Endothelial cell of umbilical vein (primary cell): Measurements from ENCODE around the gene ANKMY1. TPM values are rescaled to one million over a fixed set of nuclear protein-coding genes. Genes with fewer than 3 reads are reported as not detected.

Experiments used
- BruUV-seq: library from RNA; stranded (reverse); fragments of 400-500 nt; replicated peaks from 2 replicates; lab custom pipeline; 2021; lab: Mats Ljungman, UMichigan
- CTCF ChIA-PET: fragments of 300-600, 350-600 bp; sonication (Branson Sonifier 250); formaldehyde crosslinking; loops from one replicate; lab custom pipeline; 2021; ENCODE audit warnings: antibody characterized with exemption, inconsistent platforms; lab: Charles Lee
- POLR2A ChIA-PET: fragments of 300-600, 350-600 bp; sonication (Branson Sonifier 250); formaldehyde crosslinking; loops from one replicate; lab custom pipeline; 2021; ENCODE audit warnings: antibody characterized with exemption, inconsistent platforms; lab: Charles Lee
- DNase-seq: peaks from one replicate; pipeline ENCODE4 v3.0.0-alpha.2; 2011; ENCODE audit warnings: low read depth, low spot score
- FAIRE-seq: peaks from 2 replicates; lab custom pipeline; 2011; peaks lifted over from hg19 to GRCh38; lab: Jason Lieb, UNC
- H2AFZ ChIP-seq: 2 replicates; pipeline ENCODE4 v1.6.0; 2012; ENCODE audit warnings: low read depth, low read length, control low read depth, inconsistent platforms
- H3K27ac ChIP-seq: 2 replicates; pipeline ENCODE4 v1.5.1; 2011; ENCODE audit warnings: low read depth, mild to moderate bottlenecking, control low read depth, low read length, moderate library complexity; ENCODE audit not compliant: insufficient read depth
- H3K27me3 ChIP-seq, 2 experiments: 2 replicates each; pipeline versions ENCODE4 v1.6.0 to v1.6.1; 2011; ENCODE audit warnings: low read length in 2 of 2, mixed read lengths in 1 of 2; ENCODE audit not compliant: control insufficient read depth in 2 of 2, insufficient read depth in 2 of 2
- H3K36me3 ChIP-seq, 2 experiments: 2 replicates in 1 of 2; 3 replicates in 1 of 2; pipeline ENCODE4 v1.5.1; 2011; ENCODE audit warnings: low read length in 2 of 2, mild to moderate bottlenecking in 1 of 2, moderate library complexity in 1 of 2; ENCODE audit not compliant: control insufficient read depth in 2 of 2, insufficient read depth in 2 of 2; ENCODE audit errors: extremely low read depth in 1 of 2
- H3K4me1 ChIP-seq: 3 replicates; pipeline ENCODE4 v1.5.1; 2011; ENCODE audit warnings: mild to moderate bottlenecking, low read length; ENCODE audit not compliant: control insufficient read depth, insufficient read depth; ENCODE audit errors: extremely low read depth
- H3K4me2 ChIP-seq: 2 replicates; pipeline ENCODE4 v1.6.1; 2011; ENCODE audit warnings: low read length, control low read depth, mixed read lengths; ENCODE audit not compliant: insufficient read depth
- H3K4me3 ChIP-seq, 3 experiments: fragments of 200-600 bp in 1 of 3; sonication (generic), shearing (Covaris generic) in 1 of 3; replicated peaks in 1 of 3; 2 replicates each; pipeline ENCODE4 v1.5.1; 2011 to 2016; ENCODE audit warnings: control low read depth in 3 of 3, low read length in 3 of 3, mild to moderate bottlenecking in 2 of 3, inconsistent platforms in 1 of 3, low read depth in 1 of 3, moderate library complexity in 1 of 3; ENCODE audit not compliant: insufficient read depth in 1 of 3
- H3K79me2 ChIP-seq: 2 replicates; pipeline ENCODE4 v1.6.0; 2012; ENCODE audit warnings: low read length, inconsistent platforms; ENCODE audit not compliant: control insufficient read depth, insufficient read depth
- H3K9ac ChIP-seq: replicated peaks from 2 replicates; pipeline ENCODE3; 2011; ENCODE audit warnings: low read length, control low read depth; ENCODE audit not compliant: insufficient read depth; ENCODE audit errors: extremely low read depth
- H3K9me1 ChIP-seq: replicated peaks from 3 replicates; pipeline ENCODE4 v1.6.0; 2011; ENCODE audit warnings: mild to moderate bottlenecking, low read length; ENCODE audit not compliant: control insufficient read depth, insufficient read depth; ENCODE audit errors: extremely low read depth
- H3K9me3 ChIP-seq: replicated peaks from 2 replicates; pipeline ENCODE4 v1.5.1; 2012; ENCODE audit warnings: low read length, inconsistent platforms; ENCODE audit not compliant: control insufficient read depth, insufficient read depth
- H4K20me1 ChIP-seq: replicated peaks from 2 replicates; pipeline ENCODE3; 2011; ENCODE audit warnings: mild to moderate bottlenecking, low read length; ENCODE audit not compliant: control insufficient read depth, insufficient read depth; ENCODE audit errors: extremely low read depth
- CTCF ChIP-seq, 2 donors: IDR thresholded peaks; 1 replicate in 1 of 2; 2 replicates in 1 of 2; pipeline ENCODE4 v1.5.1; 2011; ENCODE audit warnings: low read length in 2 of 2, mild to moderate bottlenecking in 2 of 2, moderate library complexity in 2 of 2, control low read depth in 1 of 2, inconsistent platforms in 1 of 2, low read depth in 1 of 2; ENCODE audit not compliant: insufficient read depth in 1 of 2; ENCODE audit errors: extremely low read depth in 1 of 2
- EZH2 ChIP-seq: IDR thresholded peaks from 2 replicates; pipeline ENCODE4 v1.6.1; 2012; ENCODE audit warnings: borderline replicate concordance, low read depth, mild to moderate bottlenecking, moderate library complexity, low read length, inconsistent platforms; ENCODE audit not compliant: severe bottlenecking
- FOS ChIP-seq: IDR thresholded peaks from 2 replicates; pipeline ENCODE4 v1.6.1; 2011; ENCODE audit warnings: mild to moderate bottlenecking, low read length, moderate library complexity, borderline replicate concordance; ENCODE audit not compliant: insufficient read depth
- GATA2 ChIP-seq: IDR thresholded peaks from 2 replicates; pipeline ENCODE4 v1.7.0; 2011; ENCODE audit warnings: low read depth, mild to moderate bottlenecking, moderate library complexity, mixed read lengths, low read length; ENCODE audit not compliant: insufficient read length, insufficient read depth
- JUN ChIP-seq: IDR thresholded peaks from 2 replicates; pipeline ENCODE4 v1.6.1; 2011; ENCODE audit warnings: borderline replicate concordance, low read depth; ENCODE audit not compliant: insufficient read length, insufficient read depth
- MAX ChIP-seq: IDR thresholded peaks from 2 replicates; pipeline ENCODE4 v1.6.1; 2011; ENCODE audit not compliant: insufficient read depth, insufficient read length
- MYC ChIP-seq: IDR thresholded peaks from one replicate; pipeline ENCODE4 v1.6.1; 2011; ENCODE audit warnings: mild to moderate bottlenecking, low read depth, low read length
- POLR2A ChIP-seq: IDR thresholded peaks from 2 replicates; pipeline ENCODE4 v1.6.1; 2012; ENCODE audit warnings: low read depth, mild to moderate bottlenecking, control low read depth, low read length
- POLR2AphosphoS5 ChIP-seq: IDR thresholded peaks from 2 replicates; pipeline ENCODE4 v1.6.1; 2012; ENCODE audit warnings: low read depth, mild to moderate bottlenecking, control low read depth, low read length, moderate library complexity; ENCODE audit not compliant: insufficient read depth
- dilution Hi-C: fragments of 300-500 bp; cut with MboI; formaldehyde crosslinking; loops from one replicate; pipeline ENCODE4 v1.15.0; 2019; ENCODE audit warnings: low sequenced_read_pairs; ENCODE audit not compliant: extremely low pct_ligation_motif_present
- intact Hi-C: fragments of 100-400 bp; cut with micrococcal nuclease; formaldehyde crosslinking; loops from one replicate; pipeline ENCODE4 v1.10.0; 2022
- polyA plus RNA-seq, 4 experiments: library from polyadenylated mRNA; depleted of rRNA in 3 of 4; stranded (reverse) in 3 of 4; unstranded in 1 of 4; fragments of >200 nt; gene quantifications; 2 replicates each; pipeline versions ENCODE4 v1.2.1 to v1.2.3, GENCODE V29; 2011 to 2012; ENCODE audit warnings: missing spikeins in 1 of 4
- total RNA-seq: library from RNA; stranded (reverse); gene quantifications from 2 replicates; pipeline ENCODE4 v1.2.3, GENCODE V29; 2021

Gene ANKMY1
- total and polyA plus RNA-seq, 2 donors (not counting 3 experiments of a cell fraction or from before 2014, with no cell fraction given): 9.0 to 16.0 TPM

DNA sequence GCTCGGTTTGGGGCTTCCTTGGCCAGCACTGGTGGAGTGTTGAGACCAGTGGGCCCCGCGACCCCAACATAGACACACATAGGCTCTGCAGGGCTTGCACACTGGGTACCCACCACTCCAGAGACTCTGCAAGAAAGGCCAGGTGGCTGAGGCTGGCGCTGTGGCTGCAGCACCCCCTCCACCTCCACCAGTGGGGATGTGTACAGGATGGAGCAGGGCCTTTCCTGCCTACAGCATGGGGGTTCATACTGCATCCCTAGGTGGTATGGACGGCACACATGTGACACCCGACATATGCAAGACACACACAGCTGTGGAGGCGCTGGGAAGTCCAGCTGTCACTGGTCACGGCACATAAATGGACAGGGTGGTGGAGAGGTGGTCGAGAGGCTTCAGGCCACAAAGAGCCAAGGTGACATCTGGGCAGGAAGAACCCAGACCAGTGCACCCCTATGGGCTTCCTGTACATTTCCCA, 11.8 kb upstream of the ANKMY1 start:
- peak overlapping the region; percentile 74 for H3K4me2 ChIP-seq
- TF ChIP-seq POLR2A (no peak), CTCF (IDR thresholded peaks at IDR 0.05; ENCODE audit: extremely low read depth in 1 of 2, insufficient read depth in 1 of 2, low read depth in 1 of 2, low read length in 2 of 2) (no peak), GATA2 (no peak), JUN (no peak), MYC (no peak), FOS (no peak), POLR2AphosphoS5 (no peak), MAX (no peak), EZH2 (no peak)
- no peaks in the 10 kb centered on the region for H3K9me1 ChIP-seq
- H3K4me1 ChIP-seq: peaks cover 32% of the 10 kb centered on the region
- no TSS peak for BruUV-seq
- H3K79me2 ChIP-seq: peaks cover 20% of the 10 kb centered on the region
- no peaks in the 10 kb centered on the region for H3K9me3 ChIP-seq
- ChIA-PET CTCF (interaction anchor here (0.6 to 1.0 kb wide), 2 partner anchors 9 to 13 kb away, joined by 3 to 4 read pairs; no protein-coding TSS in a partner anchor), POLR2A (interaction anchor here (1.9 kb wide), 1 partner anchor 17 kb away, joined by 7 read pairs; the partner anchor contains the start of gene CAPN10)
- H3K9ac ChIP-seq: no peak overlapping the region
- H2AFZ ChIP-seq: no peak overlapping the region
- DNase-seq (no peak), FAIRE-seq (no peak)
- no peaks in the 10 kb centered on the region for H4K20me1 ChIP-seq
- dilution Hi-C loops (no loop called here), intact Hi-C loops (loop anchor here (2.0 to 10.0 kb wide), 4 partner anchors 132 to 648 kb away; partner anchors contain the start of genes GPC1 and SNED1)
- peaks cover 0 to 5% of the 10 kb centered on the region in 2 experiments for H3K36me3 ChIP-seq
- peak overlapping the region; percentile 33 to 71 (median 42) for H3K4me3 ChIP-seq
- no peak overlapping the region for H3K27ac ChIP-seq
- no peaks in the 10 kb centered on the region for H3K27me3 ChIP-seq
